Right kidney (tissue), 1 donor: ENCODE results near the gene ECE1.
"Not testable (repeated sequence)": the region's sequence is repeated elsewhere in the genome, so short reads cannot be mapped to it uniquely, and the experiment has no call there.

ENCODE experiments used
- DNase-seq: peaks from one replicate; pipeline ENCODE4 v3.0.0-alpha.2; 2016

The ECE1 gene

GRCh38 chr1:21225065-21225464, 65.2 kb downstream of the ECE1 start:
- DNase-seq: no peak

DNA sequence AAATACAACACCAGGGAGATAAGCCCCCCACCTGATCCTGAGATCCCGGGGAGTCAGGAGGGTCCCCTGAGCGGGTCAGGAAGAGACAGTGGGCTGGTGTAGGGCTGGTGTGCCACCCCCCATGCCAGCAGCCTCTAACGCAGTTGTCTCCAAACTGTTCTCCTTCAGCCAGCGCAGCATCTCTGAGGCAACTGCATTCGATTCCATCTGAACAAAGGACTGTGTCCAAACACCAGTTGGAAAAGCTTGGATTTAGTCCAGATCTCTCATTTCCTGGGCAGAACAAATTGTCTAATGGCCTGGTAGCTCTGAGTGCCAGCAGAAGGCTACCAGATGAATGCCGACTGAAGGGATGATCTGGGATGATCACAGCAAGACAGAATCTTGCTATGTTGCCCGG, 69.4 kb downstream of the ECE1 start:
- no peak for DNase-seq

- no peak for DNase-seq
These were observed 70.6 kb downstream of the ECE1 start for GRCh38 chr1:21219674-21220073.

- no peak for DNase-seq
These were observed 72.3 kb downstream of the ECE1 start for GRCh38 chr1:21217812-21218596.

- DNase-seq: no peak
These were observed 73.1 kb downstream of the ECE1 start for GRCh38 chr1:21216835-21217811.

GRCh38 chr1:21212126-21212525, 78.1 kb downstream of the ECE1 start:
- no peak for DNase-seq

DNA sequence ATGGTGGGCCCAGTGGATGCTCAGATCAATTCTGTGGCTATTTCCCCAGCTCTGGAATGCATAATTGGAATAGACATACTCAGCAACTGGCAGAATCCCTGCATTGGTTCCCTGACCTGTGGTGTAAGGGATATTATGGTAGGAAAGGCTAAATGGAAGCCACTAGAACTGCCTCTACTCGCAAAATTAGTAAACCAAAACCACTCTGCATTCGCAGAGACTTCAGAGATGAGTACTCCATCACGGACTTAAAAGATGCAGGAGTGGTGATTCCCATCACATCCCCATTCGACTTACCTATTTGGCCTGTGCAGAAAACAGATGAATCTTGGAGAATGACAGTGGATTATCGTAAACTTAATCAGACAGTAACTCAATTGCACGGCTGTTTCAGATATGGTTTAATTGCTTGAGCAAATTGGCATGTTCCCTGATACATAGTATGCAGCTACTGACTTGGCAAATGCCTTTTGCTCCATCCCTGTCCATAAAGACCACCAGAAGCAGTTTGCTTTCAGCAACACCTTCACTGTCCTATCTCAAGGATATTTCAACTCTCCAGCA, 82.0 kb downstream of the ECE1 start:
- not testable (repeated sequence) for DNase-seq

- no peak for DNase-seq
These were observed 84.1 kb downstream of the ECE1 start for GRCh38 chr1:21206117-21206516.

- DNase-seq: no peak
These were observed 84.8 kb downstream of the ECE1 start for GRCh38 chr1:21205416-21205815.

- DNase-seq: no peak
These were observed 88.6 kb downstream of the ECE1 start for GRCh38 chr1:21201650-21202049.

- DNase-seq: not testable (repeated sequence)
These were observed 89.0 kb downstream of the ECE1 start for GRCh38 chr1:21201238-21201637.

GRCh38 chr1:21200767-21201166, 89.5 kb downstream of the ECE1 start:
- no peak for DNase-seq

DNA sequence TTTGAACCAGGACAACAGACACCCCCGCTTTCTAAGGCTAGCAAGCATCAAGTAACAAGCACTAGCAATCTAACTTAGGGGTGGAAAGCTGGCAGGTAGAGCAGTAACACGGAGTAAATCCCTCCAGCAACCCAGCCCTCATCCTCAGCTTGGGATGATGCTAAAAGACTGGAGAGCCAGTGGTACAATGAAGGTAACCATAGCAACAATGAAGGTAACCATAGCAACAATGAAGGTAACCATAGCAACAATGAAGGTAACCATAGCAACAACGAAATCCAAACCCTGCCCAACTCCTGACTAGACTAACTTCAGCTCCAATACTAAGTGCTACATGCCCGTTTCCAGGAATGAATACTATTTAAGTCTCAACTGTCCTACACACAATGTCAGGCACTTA, 91.3 kb downstream of the ECE1 start:
- no peak for DNase-seq

GRCh38 chr1:21192871-21193270, 97.4 kb downstream of the ECE1 start:
- DNase-seq: no peak

GRCh38 chr1:21192284-21192683, 98.0 kb downstream of the ECE1 start:
- DNase-seq: no peak

DNA sequence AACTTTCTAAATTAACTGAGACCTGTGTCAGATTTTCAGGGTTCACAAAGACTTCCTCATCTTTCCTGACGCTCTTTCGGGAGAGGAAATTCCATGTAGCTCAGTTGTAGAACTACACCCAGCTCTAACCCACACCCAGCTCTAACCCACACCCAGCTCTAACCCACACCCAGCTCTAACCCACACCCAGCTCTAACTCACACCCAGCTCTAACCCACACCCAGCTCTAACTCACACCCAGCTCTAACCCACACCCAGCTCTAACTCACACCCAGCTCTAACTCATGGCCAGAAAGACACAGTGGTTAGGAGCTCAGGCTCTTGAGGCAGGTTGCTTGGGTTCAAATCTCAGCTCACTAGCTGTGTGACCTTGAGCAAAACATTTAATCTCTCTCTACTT, 99.5 kb downstream of the ECE1 start:
- not testable (repeated sequence) for DNase-seq

DNA sequence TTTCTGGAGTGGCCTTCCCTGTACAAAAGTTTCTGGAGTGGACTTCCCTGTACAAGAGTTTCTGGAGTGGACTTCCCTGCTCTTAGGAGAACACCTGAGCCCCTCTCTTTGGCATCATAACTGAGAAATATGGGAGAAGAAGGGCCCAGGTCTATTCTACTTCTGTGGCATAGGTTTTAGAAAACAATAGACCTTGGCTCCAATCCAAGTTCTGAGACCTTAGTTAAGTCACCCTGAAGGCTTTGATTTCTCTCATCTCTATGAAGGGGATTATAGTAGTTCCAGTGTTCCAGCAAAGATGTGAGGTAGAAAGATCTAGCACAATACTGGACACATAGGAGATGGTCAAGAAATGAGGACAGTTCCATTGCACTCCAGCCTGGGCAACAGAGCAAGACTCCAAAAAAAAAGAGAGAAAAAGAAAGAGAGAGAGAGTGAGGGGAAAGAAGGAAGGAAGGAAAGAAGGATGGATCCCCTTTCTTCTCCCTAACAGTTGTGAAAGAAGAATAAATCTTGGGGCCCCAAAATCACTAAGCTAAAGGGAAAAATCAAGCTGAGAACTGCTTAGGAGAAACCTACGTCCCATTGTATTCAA, 100.3 kb downstream of the ECE1 start:
- DNase-seq: no peak

- DNase-seq: no peak
These were observed 100.8 kb downstream of the ECE1 start for GRCh38 chr1:21189421-21189820.

- no peak for DNase-seq
These were observed 102.0 kb downstream of the ECE1 start for GRCh38 chr1:21188235-21188634.

GRCh38 chr1:21185221-21185731, 105.0 kb downstream of the ECE1 start:
- no peak for DNase-seq

- no peak for DNase-seq
These were observed 106.0 kb downstream of the ECE1 start for GRCh38 chr1:21184276-21184675.

GRCh38 chr1:21182181-21182731, 108.0 kb downstream of the ECE1 start:
- DNase-seq: no peak
